T-cell (primary cell): ENCODE data around the gene SLC5A2. TPM values are rescaled to one million over a fixed set of nuclear protein-coding genes. Genes with fewer than 3 reads are reported as not detected.

Experiments
- ATAC-seq, 4 experiments: fragments of 200-7000 bp in 3 of 4; fragments of 150-1000 bp in 1 of 4; cut with Tn5 transposase; replicated peaks in 1 of 4; 1 replicate in 3 of 4; 2 replicates in 1 of 4; pipeline ENCODE4 v1.10.0; 2021; ENCODE audit warnings: moderate library complexity in 3 of 4, mild to moderate bottlenecking in 2 of 4, moderate number of reproducible peaks in 1 of 4
- CTCF ChIA-PET, 2 donors: fragments of 300-600 bp; sonication (Branson Sonifier 250); formaldehyde crosslinking; loops; one replicate each; lab custom pipeline; 2022; ENCODE audit warnings: antibody characterized with exemption in 2 of 2; lab: Charles Lee
- POLR2A ChIA-PET, 2 donors: fragments of 300-600 bp; sonication (Branson Sonifier 250); formaldehyde crosslinking; loops; one replicate each; lab custom pipeline; 2022; ENCODE audit warnings: antibody characterized with exemption in 2 of 2; lab: Charles Lee
- DNase-seq, 35 experiments: peaks; one replicate each; pipeline versions ENCODE4 v3.0.0 to v3.0.0-alpha.2; 2013 to 2023
- H3K27ac ChIP-seq: one replicate; pipeline ENCODE4 v1.5.1; 2013; ENCODE audit warnings: low read length
- H3K27me3 ChIP-seq, 2 experiments: replicated peaks in 1 of 2; 1 replicate in 1 of 2; 2 replicates in 1 of 2; pipeline versions ENCODE4 v1.6.1 to v1.7.0; 2013; ENCODE audit warnings: low read length in 1 of 2, mixed read lengths in 1 of 2; ENCODE audit not compliant: control insufficient read depth in 2 of 2, insufficient read depth in 2 of 2; ENCODE audit errors: extremely low read depth in 1 of 2
- H3K36me3 ChIP-seq, 2 donors: 1 replicate in 1 of 2; 2 replicates in 1 of 2; pipeline versions ENCODE4 v1.6.1 to v1.7.0; 2013; ENCODE audit warnings: low read length in 1 of 2; ENCODE audit not compliant: control insufficient read depth in 2 of 2, insufficient read depth in 1 of 2; ENCODE audit errors: extremely low read depth in 1 of 2
- H3K4me1 ChIP-seq, 2 experiments: 1 replicate in 1 of 2; 2 replicates in 1 of 2; pipeline versions ENCODE4 v1.6.1 to v1.7.0; 2013; ENCODE audit warnings: low read length in 2 of 2, mixed read lengths in 1 of 2; ENCODE audit not compliant: insufficient read depth in 2 of 2, control insufficient read depth in 1 of 2; ENCODE audit errors: extremely low read depth in 1 of 2
- H3K4me3 ChIP-seq, 2 donors: 1 replicate in 1 of 2; 2 replicates in 1 of 2; pipeline versions ENCODE4 v1.5.1 to v1.7.0; 2013; ENCODE audit warnings: mild to moderate bottlenecking in 2 of 2, low read length in 1 of 2, moderate library complexity in 1 of 2; ENCODE audit not compliant: control insufficient read depth in 1 of 2; ENCODE audit errors: extremely low read depth in 1 of 2
- H3K9me3 ChIP-seq: 2 replicates; pipeline ENCODE4 v1.7.0; 2013
- H3K27ac Mint-ChIP-seq, 2 donors: one replicate each; pipeline ENCODE4 v1.8.0; 2020 to 2021; ENCODE audit warnings: mild to moderate bottlenecking in 2 of 2, mixed read lengths in 2 of 2
- H3K27me3 Mint-ChIP-seq, 2 donors: one replicate each; pipeline ENCODE4 v1.8.0; 2021 to 2022; ENCODE audit warnings: mixed read lengths in 2 of 2
- H3K36me3 Mint-ChIP-seq: one replicate; pipeline ENCODE4 v1.8.0; 2021; ENCODE audit warnings: mixed read lengths
- H3K4me1 Mint-ChIP-seq, 3 donors: one replicate each; pipeline ENCODE4 v1.8.0; 2020 to 2022; ENCODE audit warnings: mixed read lengths in 3 of 3, mild to moderate bottlenecking in 1 of 3
- H3K4me3 Mint-ChIP-seq, 3 donors: one replicate each; pipeline ENCODE4 v1.8.0; 2020 to 2022; ENCODE audit warnings: mild to moderate bottlenecking in 3 of 3, mixed read lengths in 3 of 3, moderate library complexity in 3 of 3
- H3K9me3 Mint-ChIP-seq, 3 donors: one replicate each; pipeline ENCODE4 v1.8.0; 2020 to 2022; ENCODE audit warnings: mixed read lengths in 3 of 3
- WGBS: methylation state at CpG from one replicate; pipeline ENCODE4 v1.1.5; 2013; ENCODE audit warnings: missing lambda C conversion rate; ENCODE audit not compliant: insufficient coverage; 5-methylcytosine and 5-hydroxymethylcytosine counted together
- total RNA-seq, 35 experiments: library from RNA in 6 of 35; stranded (reverse) in 6 of 35; fragments of 120-200 nt in 1 of 35; gene quantifications; one replicate each; pipeline versions ENCODE4 v1.2.1 to v1.2.4 and lab custom pipeline; 2013 to 2026

SLC5A2 gene
- total RNA-seq, 5 donors from 2014 or later (not counting 1 experiment from before 2014, with no cell fraction given): 2.6 to 4.2 (median 3.2) TPM

GRCh38 chr16:31487071-31487719 lies 4.3 kb downstream of the SLC5A2 start:
- no peak for ATAC-seq

DNA sequence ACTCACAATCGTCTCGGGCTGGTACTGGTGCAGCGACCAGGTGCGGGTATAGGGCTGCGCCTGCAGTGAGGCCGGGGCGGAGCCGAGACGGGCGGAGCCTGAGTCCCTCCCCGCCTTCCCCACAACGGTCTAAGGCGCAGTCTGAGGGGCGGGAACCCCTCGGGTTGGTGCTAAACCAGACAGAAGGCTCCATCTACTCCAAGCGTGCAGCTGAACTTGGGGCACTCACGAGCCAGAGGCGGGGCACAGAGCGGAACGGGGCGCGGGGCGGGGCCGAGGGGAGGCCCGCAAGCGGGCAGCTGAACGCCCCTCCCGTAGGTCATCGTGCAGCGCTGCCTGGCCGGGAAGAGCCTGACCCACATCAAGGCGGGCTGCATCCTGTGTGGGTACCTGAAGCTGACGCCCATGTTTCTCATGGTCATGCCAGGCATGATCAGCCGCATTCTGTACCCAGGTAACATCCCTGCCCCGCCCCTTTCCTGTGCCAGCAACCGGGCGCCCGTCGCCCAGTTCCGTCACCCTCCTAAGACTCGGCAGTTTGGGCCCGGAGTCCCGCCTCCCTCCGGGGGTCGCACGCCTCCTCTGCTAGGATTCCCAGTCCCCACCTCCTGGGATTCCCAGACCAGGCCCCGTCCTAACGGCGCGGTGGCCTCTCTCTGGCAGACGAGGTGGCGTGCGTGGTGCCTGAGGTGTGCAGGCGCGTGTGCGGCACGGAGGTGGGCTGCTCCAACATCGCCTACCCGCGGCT lies 5.0 kb downstream of the SLC5A2 start:
- ChIA-PET CTCF (interaction anchor here in 1 of 2 donors (0.5 to 0.6 kb wide), 2 partner anchors 29 to 1395 kb away, joined by 3 read pairs; partner anchors contain the start of gene ARMC5), POLR2A (no interaction called here)
- Mint-ChIP-seq H3K9me3 (no peaks in the 10 kb centered on the region), H3K27ac (peak overlapping the region; percentile 83 to 91), H3K27me3 (no peaks in the 10 kb centered on the region), H3K4me3 (peak overlapping the region; percentile 88 to 92 (median 90)), H3K4me1 (peaks cover 10 to 19% (median 15%) of the 10 kb centered on the region in 3 donors), H3K36me3 (peaks cover 3% of the 10 kb centered on the region)
- WGBS: 2% methylated on average over 58 of the region's 60 CpGs
- Histone ChIP-seq H3K4me1 (peaks cover 4 to 24% of the 10 kb centered on the region in 2 experiments), H3K36me3 (peaks cover 2 to 7% of the 10 kb centered on the region in 2 donors), H3K4me3 (peak overlapping the region; percentile 65 to 73), H3K27ac (peak overlapping the region; percentile 49), H3K27me3 (peaks cover 0 to 17% of the 10 kb centered on the region in 2 experiments), H3K9me3 (no peaks in the 10 kb centered on the region)
- ATAC-seq (peak; percentile 84 to 90 (median 88)), DNase-seq (peak; percentile 57 to 86 (median 68))

More at GRCh38 chr16:31487071-31487719, 4.3 kb downstream of the SLC5A2 start:
- peaks cover 4 to 24% of the 10 kb centered on the region in 2 experiments for H3K4me1 ChIP-seq
- no peaks in the 10 kb centered on the region for H3K9me3 ChIP-seq
- peak overlapping the region; percentile 49 for H3K27ac ChIP-seq
- peaks cover under 1% of the 10 kb centered on the region for H3K36me3 Mint-ChIP-seq
- WGBS: 5% methylated on average over 46 of the region's 48 CpGs
- no peaks in the 10 kb centered on the region for H3K27me3 Mint-ChIP-seq
- no peaks in the 10 kb centered on the region for H3K9me3 Mint-ChIP-seq
- peaks cover 10 to 19% (median 15%) of the 10 kb centered on the region in 3 donors for H3K4me1 Mint-ChIP-seq
- H3K4me3 ChIP-seq: peak overlapping the region; percentile 65 to 73
- peak overlapping the region; percentile 88 to 92 (median 90) for H3K4me3 Mint-ChIP-seq
- no peak for DNase-seq
- POLR2A ChIA-PET: no interaction called here
- CTCF ChIA-PET: interaction anchor here in 1 of 2 donors (0.5 kb wide), 1 partner anchor 1394 kb away, joined by 3 read pairs; no protein-coding TSS in a partner anchor
- H3K36me3 ChIP-seq: peaks cover 0 to 2% of the 10 kb centered on the region in 2 donors
- peaks cover 0 to 17% of the 10 kb centered on the region in 2 experiments for H3K27me3 ChIP-seq
- peak overlapping the region; percentile 83 to 91 for H3K27ac Mint-ChIP-seq

DNA sequence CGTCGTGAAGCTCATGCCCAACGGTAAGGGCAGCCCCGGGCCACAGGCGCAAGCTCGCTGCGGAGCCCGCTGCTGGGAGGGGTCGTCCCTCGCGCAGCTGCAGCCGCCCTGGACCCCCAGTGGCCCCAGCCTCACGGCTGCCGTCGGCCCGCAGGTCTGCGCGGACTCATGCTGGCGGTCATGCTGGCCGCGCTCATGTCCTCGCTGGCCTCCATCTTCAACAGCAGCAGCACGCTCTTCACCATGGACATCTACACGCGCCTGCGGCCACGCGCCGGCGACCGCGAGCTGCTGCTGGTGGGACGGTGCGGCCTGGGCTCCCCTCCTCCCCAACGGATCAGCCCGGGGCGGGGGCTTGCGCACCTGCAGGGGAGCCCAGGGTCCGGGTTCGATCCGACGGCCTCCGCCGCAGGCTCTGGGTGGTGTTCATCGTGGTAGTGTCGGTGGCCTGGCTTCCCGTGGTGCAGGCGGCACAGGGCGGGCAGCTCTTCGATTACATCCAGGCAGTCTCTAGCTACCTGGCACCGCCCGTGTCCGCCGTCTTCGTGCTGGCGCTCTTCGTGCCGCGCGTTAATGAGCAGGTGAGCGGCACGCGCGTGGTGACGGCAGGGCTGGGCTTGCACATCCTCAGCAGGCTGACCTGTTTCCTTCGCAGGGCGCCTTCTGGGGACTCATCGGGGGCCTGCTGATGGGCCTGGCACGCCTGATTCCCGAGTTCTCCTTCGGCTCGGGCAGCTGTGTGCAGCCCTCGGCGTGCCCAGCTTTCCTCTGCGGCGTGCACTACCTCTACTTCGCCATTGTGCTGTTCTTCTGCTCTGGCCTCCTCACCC lies 5.8 kb downstream of the SLC5A2 start:
- CTCF ChIA-PET: interaction anchor here in 1 of 2 donors (0.6 kb wide), 1 partner anchor 29 kb away, joined by 3 read pairs; the partner anchor contains the start of gene ARMC5
- Histone ChIP-seq H3K4me1 (peaks cover 4 to 24% of the 10 kb centered on the region in 2 experiments), H3K27me3 (peaks cover 0 to 17% of the 10 kb centered on the region in 2 experiments), H3K36me3 (peaks cover 9 to 11% of the 10 kb centered on the region in 2 donors), H3K4me3 (peak overlapping the region in 1 of 2 donors; percentile 65), H3K9me3 (no peaks in the 10 kb centered on the region), H3K27ac (peak overlapping the region; percentile 49)
- DNase-seq: peak in 1 of 35 experiments; percentile 36
- Mint-ChIP-seq H3K27ac (peak overlapping the region in 1 of 2 donors; percentile 39), H3K9me3 (no peaks in the 10 kb centered on the region), H3K27me3 (no peaks in the 10 kb centered on the region), H3K36me3 (peaks cover 10% of the 10 kb centered on the region), H3K4me3 (peak overlapping the region; percentile 88 to 92 (median 90)), H3K4me1 (peaks cover 10 to 19% (median 15%) of the 10 kb centered on the region in 3 donors)
- 80% methylated on average over 73 of the region's 77 CpGs for WGBS
- ATAC-seq: no peak
- POLR2A ChIA-PET: no interaction called here

GRCh38 chr16:31489298-31489564 lies 6.3 kb downstream of the SLC5A2 start:
- no peaks in the 10 kb centered on the region for H3K9me3 ChIP-seq
- Mint-ChIP-seq H3K4me1 (peaks cover 10 to 19% (median 15%) of the 10 kb centered on the region in 3 donors), H3K27ac (peak overlapping the region in 1 of 2 donors; percentile 72)

DNA sequence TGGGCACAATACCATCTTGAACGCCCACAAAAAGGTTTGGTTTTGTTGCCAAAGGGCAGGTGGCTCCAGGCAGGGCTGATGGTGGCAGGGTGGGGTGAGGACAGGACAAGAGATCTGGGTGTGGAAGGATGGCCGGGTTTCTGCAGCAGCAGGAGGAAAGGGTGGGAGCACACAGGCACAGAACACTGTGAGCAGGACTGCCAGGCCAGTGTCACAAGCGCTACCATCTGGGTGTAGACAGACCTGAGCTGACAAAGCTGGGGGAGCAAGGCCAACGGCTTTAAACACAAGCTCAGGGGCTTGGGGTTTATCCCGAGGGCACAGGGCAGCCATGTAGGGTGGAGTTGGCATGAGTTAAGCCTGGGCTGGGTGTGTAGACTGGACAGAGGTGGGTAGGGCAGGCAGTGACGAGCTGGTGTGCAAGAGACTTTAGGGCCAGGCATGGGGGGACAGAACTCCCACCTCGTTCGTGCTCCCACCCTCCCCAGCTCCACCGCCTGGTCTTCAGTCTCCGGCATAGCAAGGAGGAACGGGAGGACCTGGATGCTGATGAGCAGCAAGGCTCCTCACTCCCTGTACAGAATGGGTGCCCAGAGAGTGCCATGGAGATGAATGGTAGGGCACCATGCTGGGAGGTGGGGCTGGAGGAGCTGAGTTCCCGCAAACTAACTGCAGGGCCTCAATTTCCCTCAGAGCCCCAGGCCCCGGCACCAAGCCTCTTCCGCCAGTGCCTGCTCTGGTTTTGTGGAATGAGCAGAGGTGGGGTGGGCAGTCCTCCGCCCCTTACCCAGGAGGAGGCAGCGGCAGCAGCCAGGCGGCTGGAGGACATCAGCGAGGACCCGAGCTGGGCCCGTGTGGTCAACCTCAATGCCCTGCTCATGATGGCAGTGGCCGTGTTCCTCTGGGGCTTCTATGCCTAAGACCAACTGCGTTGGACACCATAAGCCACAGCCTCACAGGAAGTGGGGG lies 7.0 kb downstream of the SLC5A2 start:
- peaks cover 10% of the 10 kb centered on the region for H3K36me3 Mint-ChIP-seq
- Histone ChIP-seq H3K4me3 (no peak overlapping the region), H3K36me3 (peaks cover 14 to 15% of the 10 kb centered on the region in 2 donors), H3K27ac (no peak overlapping the region), H3K9me3 (no peaks in the 10 kb centered on the region), H3K4me1 (peaks cover 4 to 24% of the 10 kb centered on the region in 2 experiments), H3K27me3 (peaks cover 0 to 12% of the 10 kb centered on the region in 2 experiments)
- DNase-seq: no peak
- no peaks in the 10 kb centered on the region for H3K9me3 Mint-ChIP-seq
- WGBS: 91% methylated on average over 15 of the region's 22 CpGs
- POLR2A ChIA-PET: interaction anchor here in 1 of 2 donors (0.6 kb wide), 1 partner anchor 20 kb away, joined by 4 read pairs; no protein-coding TSS in a partner anchor
- peak overlapping the region in 1 of 2 donors; percentile 72 for H3K27ac Mint-ChIP-seq
- H3K4me1 Mint-ChIP-seq: peaks cover 10 to 19% (median 15%) of the 10 kb centered on the region in 3 donors
- peak overlapping the region; percentile 47 to 60 (median 54) for H3K4me3 Mint-ChIP-seq
- no peaks in the 10 kb centered on the region for H3K27me3 Mint-ChIP-seq
- CTCF ChIA-PET: no interaction called here
- no peak for ATAC-seq

More at GRCh38 chr16:31489298-31489564, 6.3 kb downstream of the SLC5A2 start:
- ATAC-seq: no peak
- no peak for DNase-seq
- Mint-ChIP-seq H3K9me3 (no peaks in the 10 kb centered on the region), H3K27me3 (no peaks in the 10 kb centered on the region), H3K4me3 (peak overlapping the region in 2 of 3 donors; percentile 54 to 59), H3K36me3 (peaks cover 10% of the 10 kb centered on the region)
- Histone ChIP-seq H3K4me3 (no peak overlapping the region), H3K27me3 (peaks cover 0 to 17% of the 10 kb centered on the region in 2 experiments), H3K27ac (no peak overlapping the region), H3K36me3 (peaks cover 11 to 14% of the 10 kb centered on the region in 2 donors), H3K4me1 (peaks cover 4 to 24% of the 10 kb centered on the region in 2 experiments)
- ChIA-PET POLR2A (interaction anchor here in 1 of 2 donors (0.6 kb wide), 1 partner anchor 21 kb away, joined by 4 read pairs; no protein-coding TSS in a partner anchor), CTCF (no interaction called here)
- 87% methylated on average over 5 of the region's 7 CpGs for whole genome bisulfite sequencing
